HL-60/S4 treated with retinoic acid at 250 ng/mL for 4 days and 3 days (cell line): Measurements from ENCODE around the gene FANCC.
"Not testable (repeated sequence)": the region's sequence is repeated elsewhere in the genome, so short reads cannot be mapped to it uniquely, and the experiment has no call there.

ENCODE experiments used
- in situ Hi-C: fragments of 300-500 bp; cut with MboI; formaldehyde crosslinking; loops from 2 replicates; pipeline ENCODE4 v1.7.0; 2022; ENCODE audit warnings: low sequenced_read_pairs

FANCC gene

GRCh38 chr9:95330720-95331404 lies 13.4 kb upstream of the FANCC start:
- in situ Hi-C loops: no loop called here

DNA sequence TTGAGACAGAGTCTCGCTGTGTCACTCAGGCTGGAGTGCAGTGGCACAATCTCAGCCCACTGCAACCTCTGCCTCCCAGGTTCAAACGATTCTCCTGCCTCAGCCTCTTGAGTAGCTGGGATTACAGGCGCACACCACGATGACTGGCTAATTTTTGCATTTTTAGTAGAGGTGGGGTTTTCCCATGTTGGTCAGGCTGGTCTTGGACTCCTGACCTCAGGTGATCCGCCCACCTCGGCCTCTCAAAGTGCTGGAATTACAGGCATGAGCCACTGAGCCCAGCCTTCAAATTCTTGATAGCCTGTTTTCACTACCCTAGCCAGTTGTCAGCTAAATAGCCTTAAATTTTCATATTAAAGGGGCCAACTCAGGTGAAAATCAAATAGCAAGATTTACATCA lies 11.6 kb upstream of the FANCC start:
- in situ Hi-C loops: not testable (repeated sequence)

DNA sequence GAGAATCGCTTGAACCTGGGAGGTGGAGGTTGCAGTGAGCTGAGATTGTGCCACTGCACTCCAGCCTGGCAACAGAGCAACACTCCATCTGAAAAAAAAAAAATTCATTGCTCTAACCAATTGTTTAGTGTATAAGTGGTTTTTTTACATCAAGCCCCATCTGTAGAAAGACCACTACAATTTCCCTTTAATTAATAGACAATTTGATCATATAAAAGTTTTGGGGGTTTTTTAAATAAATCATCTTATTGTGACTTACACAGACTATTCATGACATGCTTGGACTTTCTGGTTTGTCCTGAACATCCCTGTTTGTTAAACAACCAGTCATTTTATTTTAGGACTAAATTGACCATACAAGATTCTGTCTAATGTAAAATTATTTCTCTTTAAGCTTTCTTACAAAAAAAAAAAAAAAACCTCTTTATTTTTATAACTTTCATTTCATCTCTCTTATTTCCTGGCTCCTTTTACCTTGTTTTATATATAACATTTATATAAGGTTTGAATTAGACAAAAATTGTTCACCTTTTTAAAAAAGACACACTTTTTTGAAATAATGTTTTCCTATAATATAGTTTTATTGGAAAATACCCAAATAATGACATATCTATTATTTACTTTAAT lies 9.8 kb upstream of the FANCC start:
- in situ Hi-C loops: no loop called here

DNA sequence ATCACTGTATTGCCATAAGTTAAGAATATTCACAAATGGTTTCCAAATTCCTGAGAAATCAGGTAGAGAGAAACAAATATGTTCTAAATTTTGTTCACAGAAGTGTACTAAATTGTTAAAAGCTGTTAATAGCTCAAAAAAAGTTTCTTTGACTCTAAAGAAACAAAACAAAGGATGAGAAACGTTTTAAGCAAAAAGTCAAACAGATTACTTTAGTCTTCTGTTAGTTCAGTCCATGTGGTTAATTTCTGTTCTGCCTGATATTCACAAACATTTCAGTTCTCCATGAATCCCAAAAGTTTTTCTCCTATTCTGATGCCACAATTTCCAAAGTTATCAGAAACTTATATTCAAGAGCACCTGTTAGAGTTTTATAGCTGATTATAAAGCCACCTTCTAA lies 7.7 kb upstream of the FANCC start:
- in situ Hi-C loops: no loop called here

DNA sequence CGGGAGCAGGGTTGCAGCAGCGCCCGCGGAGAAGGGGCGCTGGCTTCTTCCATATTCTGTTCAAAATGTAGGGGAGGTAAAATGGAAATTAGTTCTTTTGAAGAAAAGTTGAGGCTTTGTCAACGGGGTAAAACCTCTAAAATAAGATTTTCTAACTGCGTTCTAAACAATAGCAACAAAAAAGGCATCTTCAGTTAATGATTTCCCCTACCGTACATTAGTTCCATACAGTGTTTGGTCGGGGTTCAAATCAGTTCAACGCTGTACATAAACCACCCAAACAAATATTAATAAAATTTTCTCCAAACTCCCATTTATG lies 343 bp upstream of the FANCC start:
- in situ Hi-C loops: no loop called here

- in situ Hi-C loops: no loop called here
Observed at GRCh38 chr9:95316794-95317118, 753 bp downstream of the FANCC start.

DNA sequence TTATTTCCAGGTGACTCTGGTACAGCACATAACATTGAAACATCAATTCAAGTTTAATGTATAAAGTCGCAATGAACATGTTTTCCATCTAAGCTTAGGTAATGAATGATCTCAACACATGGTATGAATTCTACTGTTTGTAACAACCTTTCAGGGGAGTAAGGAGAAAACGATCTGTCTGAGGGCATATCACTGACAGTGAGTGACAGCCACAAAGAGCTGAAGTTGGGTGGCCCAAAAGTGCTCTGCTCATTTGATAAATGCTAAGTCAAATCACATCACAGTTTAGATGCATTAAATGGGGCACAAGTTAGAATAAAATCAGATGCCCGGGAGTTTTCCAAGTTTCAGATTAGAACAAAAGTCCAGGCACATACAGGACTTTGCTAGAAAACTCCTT lies 1.2 kb downstream of the FANCC start:
- in situ Hi-C loops: no loop called here

DNA sequence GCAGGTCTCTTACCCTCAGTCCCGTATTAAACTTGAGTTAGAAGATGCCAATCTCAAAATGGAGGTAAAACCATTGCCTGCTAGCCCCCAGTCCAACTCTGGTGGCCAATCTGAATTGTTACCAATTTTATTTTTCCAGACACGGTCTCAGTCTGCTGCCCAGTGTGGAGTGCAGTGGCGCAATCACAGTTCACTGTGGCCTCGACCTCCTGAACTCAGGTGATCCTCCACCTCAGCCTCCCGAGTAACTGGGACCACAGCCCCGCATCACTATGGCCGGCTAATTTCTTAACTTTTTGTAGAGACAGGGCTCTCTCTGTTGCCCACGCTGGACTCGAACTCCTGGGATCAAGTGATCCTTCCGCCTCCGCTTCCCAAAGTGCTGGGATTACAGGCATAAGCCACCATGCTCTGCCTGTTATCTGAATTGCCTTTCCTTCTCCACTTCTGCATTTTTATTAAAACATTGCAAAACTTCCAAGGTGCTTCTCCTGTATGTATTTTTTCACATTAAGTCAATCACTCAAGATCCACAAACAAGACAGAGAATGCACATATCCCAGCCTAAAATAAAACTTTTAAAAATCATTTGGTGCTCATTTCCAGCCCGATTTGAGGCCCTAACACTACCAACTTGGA lies 2.3 kb downstream of the FANCC start:
- in situ Hi-C loops: no loop called here

DNA sequence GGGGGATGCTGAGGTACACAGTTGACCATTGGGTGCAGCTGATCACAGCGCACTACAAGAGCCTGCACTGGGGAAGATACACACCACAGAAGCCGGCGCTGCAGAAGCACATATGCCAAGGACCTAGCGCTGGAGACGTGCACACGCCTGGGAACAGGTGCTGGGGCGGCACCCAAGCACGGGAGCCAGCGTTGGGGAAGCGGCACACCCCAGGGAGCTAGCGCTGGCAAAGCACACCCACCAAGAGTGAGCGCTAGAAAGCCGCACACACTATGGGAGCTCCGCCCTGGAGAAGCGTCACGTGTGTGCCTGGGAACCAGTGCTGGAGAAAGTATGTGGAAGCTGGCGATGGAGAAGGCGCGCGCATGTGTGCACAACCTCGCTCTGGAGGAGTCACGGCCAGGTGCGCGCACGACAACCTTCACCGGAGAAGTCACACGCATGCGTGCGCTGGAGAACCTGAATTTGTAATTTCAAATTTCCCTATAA lies 4.5 kb downstream of the FANCC start:
- in situ Hi-C loops: no loop called here

- in situ Hi-C loops: no loop called here
Observed at GRCh38 chr9:95311961-95312360, 5.5 kb downstream of the FANCC start.

- in situ Hi-C loops: no loop called here
Observed at GRCh38 chr9:95307538-95307937, 10.0 kb downstream of the FANCC start.

DNA sequence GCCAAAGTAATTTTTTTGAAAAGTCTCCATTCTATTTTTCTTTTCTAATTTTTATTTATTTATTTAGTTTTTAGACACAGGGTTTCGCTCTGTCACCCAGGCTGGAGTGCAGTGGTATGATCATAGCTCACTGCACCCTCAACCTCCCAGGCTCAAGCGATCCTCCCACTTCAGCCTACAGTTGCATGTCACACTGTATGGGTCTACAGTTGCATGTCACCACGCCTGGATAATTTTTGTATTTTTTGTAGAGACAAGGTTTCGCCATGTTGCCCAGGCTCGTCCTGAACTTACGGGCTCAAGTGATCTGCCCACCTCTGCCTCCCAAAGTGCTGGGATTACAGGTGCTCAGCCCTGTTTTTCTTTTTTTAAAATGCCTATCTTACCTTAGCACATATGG lies 10.7 kb downstream of the FANCC start:
- in situ Hi-C loops: no loop called here

- in situ Hi-C loops: no loop called here
Observed at GRCh38 chr9:95305770-95306492, 11.6 kb downstream of the FANCC start.

GRCh38 chr9:95302479-95302878 lies 15.0 kb downstream of the FANCC start:
- in situ Hi-C loops: no loop called here

GRCh38 chr9:95297760-95298159 lies 19.7 kb downstream of the FANCC start:
- in situ Hi-C loops: no loop called here

DNA sequence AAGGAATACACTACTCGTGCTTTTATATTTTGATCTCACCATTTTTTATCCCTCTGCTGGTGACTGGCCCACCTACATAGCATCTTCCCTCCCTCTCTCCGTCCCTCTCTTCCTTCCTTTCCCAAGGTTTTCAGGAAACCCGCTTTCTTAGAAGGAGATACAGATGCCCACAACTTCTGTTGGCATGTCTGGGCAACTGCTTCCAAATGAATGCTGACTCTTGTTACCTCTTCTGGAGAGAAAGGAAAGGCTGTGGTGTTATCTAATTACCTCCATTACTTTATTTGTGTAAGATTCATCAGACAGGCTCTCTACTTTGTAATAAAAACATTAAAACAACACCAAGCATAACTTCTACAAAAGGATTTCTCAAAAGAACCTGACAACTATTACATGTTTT lies 20.2 kb downstream of the FANCC start:
- in situ Hi-C loops: no loop called here

DNA sequence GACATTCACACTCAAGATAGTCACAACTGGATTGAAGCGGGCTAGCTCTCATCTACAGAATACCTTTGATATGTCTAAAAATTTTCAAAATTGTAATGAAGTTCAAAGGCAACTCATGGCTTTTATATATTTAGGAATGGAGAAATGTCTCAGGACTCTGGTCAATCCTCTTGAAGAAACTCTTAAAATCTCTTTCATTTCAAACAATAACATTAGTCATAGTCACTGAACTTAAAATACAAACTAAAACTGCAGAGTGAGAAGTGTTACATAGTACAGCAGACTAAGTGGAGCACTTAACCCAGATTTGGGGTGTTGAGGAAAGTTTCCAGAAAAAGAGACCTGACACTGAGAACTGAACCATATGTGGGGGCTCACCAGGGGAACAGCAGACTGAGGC lies 20.7 kb downstream of the FANCC start:
- in situ Hi-C loops: no loop called here

GRCh38 chr9:95293296-95293695 lies 24.2 kb downstream of the FANCC start:
- in situ Hi-C loops: not testable (repeated sequence)

DNA sequence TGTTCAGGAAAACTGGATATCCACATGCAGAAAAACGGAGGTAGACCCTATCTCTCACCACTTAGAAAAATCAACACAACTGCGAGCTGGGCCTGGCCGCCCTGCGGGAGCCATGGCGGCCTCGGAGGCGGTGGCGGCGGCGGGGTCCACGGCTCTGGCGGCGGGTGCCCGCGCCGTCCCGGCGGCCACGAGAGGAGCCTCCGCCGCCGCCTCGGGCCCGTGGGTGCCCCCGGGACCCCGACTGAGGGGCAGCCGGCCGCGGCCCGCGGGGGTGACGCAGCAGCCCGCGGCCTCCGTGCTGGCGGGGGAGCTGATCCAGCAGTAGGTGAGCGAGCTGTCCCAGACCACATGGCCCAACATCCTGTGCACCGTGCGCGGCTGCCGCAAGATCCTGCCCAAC lies 25.3 kb downstream of the FANCC start:
- in situ Hi-C loops: no loop called here

- in situ Hi-C loops: no loop called here
Observed at GRCh38 chr9:95286151-95286550, 31.4 kb downstream of the FANCC start.

DNA sequence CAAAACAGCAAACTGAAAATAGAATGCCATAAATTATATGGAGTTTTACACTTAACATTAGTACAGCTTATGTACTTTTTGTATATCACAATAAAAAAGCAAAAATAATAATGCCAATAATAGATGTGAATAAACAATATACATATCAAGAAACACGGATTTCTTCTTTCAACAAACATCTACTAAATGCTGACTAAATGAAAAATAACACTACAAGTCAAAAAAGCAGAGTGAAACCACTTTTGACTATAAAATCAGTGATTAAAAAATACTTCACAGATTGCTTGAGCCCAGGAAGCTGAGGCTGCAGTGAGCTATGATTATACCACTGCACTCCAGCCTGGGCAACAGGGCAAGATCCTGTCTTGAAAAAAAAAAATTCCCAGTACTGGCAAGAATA lies 32.2 kb downstream of the FANCC start:
- in situ Hi-C loops: no loop called here
